ENCODE results near the gene RPL35. TPM values are rescaled to one million over a fixed set of nuclear protein-coding genes. Genes with fewer than 3 reads are reported as not detected.

RPL35 gene
- polyA plus RNA-seq, 1 of the 3 experiments (the other 2 are of a cell fraction) = 5,348 TPM

- TF ChIP-seq IRF3 (IDR thresholded peaks at IDR 0.05; ENCODE audit: low read depth, low read length) (no peak), CHD2 (IDR thresholded peaks at IDR 0.05; ENCODE audit: low read length, partially characterized antibody) (peak; percentile 73), MAX (IDR thresholded peaks at IDR 0.05; ENCODE audit: low read depth) (peak; percentile 93), POLR2AphosphoS5 (IDR thresholded peaks at IDR 0.05; ENCODE audit: low read depth, low read length) (peak; percentile 98), JUND (IDR thresholded peaks at IDR 0.05) (peak; percentile 3; the same call in 1 of the 2 replicates), SMC3 (IDR thresholded peaks at IDR 0.05; ENCODE audit: low read depth, low read length) (no peak), FOSL2 (IDR thresholded peaks at IDR 0.05; ENCODE audit: borderline replicate concordance, low read depth) (no peak), CTCF (IDR thresholded peaks at IDR 0.05) (peak; percentile 34), RCOR1 (IDR thresholded peaks at IDR 0.05; ENCODE audit: low read length) (0 out of 2 replicates have a peak, but pooled peaks have one; percentile 6), SIN3A (IDR thresholded peaks at IDR 0.05; ENCODE audit: borderline replicate concordance, low read depth, low read length) (peak; percentile 57; the same call in 1 of the 2 replicates), GABPA (IDR thresholded peaks at IDR 0.05; ENCODE audit: low read depth) (peak; percentile 96)
Measured at GRCh38 chr9:124861342-124862229, at the start of gene RPL35, which contains the start of gene ARPC5L (continued).

- POLR2A ChIA-PET = no interaction called here
- DNase-seq = no peak
- no peaks in the 10 kb centered on the region for H3K9me2 ChIP-seq
- TF ChIP-seq JUND (IDR thresholded peaks at IDR 0.05) (no peak), SIN3A (IDR thresholded peaks at IDR 0.05; ENCODE audit: borderline replicate concordance, low read depth, low read length) (no peak), NFIC (IDR thresholded peaks at IDR 0.05; ENCODE audit: borderline replicate concordance) (no peak), ELF1 (IDR thresholded peaks at IDR 0.05) (no peak), FOXJ3 (CRISPR knock-in tag; IDR thresholded peaks at IDR 0.05) (no peak), GABPA (IDR thresholded peaks at IDR 0.05; ENCODE audit: low read depth) (no peak), POLR2AphosphoS5 (IDR thresholded peaks at IDR 0.05; ENCODE audit: low read depth, low read length) (no peak), FOXM1 (IDR thresholded peaks at IDR 0.05; ENCODE audit: low read depth) (no peak), YY1 (IDR thresholded peaks at IDR 0.05; ENCODE audit: low read depth) (no peak), TCF12 (IDR thresholded peaks at IDR 0.05) (no peak), IRF3 (IDR thresholded peaks at IDR 0.05; ENCODE audit: low read depth, low read length) (no peak), TEAD4 (IDR thresholded peaks at IDR 0.05; ENCODE audit: borderline replicate concordance, insufficient read depth) (no peak), RAD21 (IDR thresholded peaks at IDR 0.05; ENCODE audit: low read length) (no peak), CHD2 (IDR thresholded peaks at IDR 0.05; ENCODE audit: low read length, partially characterized antibody) (no peak), FOSL2 (IDR thresholded peaks at IDR 0.05; ENCODE audit: borderline replicate concordance, low read depth) (no peak), GATA2 (CRISPR knock-in tag; IDR thresholded peaks at IDR 0.05) (no peak), MEF2A (IDR thresholded peaks at IDR 0.05; ENCODE audit: borderline replicate concordance, low read depth) (no peak)
- TF ChIP-seq, protein P1, sequence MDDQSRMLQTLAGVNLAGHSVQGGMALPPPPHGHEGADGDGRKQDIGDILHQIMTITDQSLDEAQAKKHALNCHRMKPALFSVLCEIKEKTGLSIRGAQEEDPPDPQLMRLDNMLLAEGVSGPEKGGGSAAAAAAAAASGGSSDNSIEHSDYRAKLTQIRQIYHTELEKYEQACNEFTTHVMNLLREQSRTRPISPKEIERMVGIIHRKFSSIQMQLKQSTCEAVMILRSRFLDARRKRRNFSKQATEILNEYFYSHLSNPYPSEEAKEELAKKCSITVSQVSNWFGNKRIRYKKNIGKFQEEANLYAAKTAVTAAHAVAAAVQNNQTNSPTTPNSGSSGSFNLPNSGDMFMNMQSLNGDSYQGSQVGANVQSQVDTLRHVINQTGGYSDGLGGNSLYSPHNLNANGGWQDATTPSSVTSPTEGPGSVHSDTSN (IDR thresholded peaks at IDR 0.05) = no peak
- no peak overlapping the region for H2AFZ ChIP-seq (ENCODE audit: low read depth)
- no peak overlapping the region for H3K4me2 ChIP-seq
- peaks cover 32 to 38% of the 10 kb centered on the region in 2 experiments for H3K36me3 ChIP-seq (replicated peaks in 1 of 2; ENCODE audit: control insufficient read depth in 1 of 2, insufficient read depth in 2 of 2, low read length in 1 of 2)
- no peaks in the 10 kb centered on the region for H3K27me3 ChIP-seq (ENCODE audit: insufficient read depth)
- H4K20me1 ChIP-seq (ENCODE audit: insufficient read depth) = no peaks in the 10 kb centered on the region
- H3K27ac ChIP-seq (ENCODE audit: low read depth in 2 of 2, low read length in 1 of 2) = no peak overlapping the region
- H3F3A ChIP-seq (replicated peaks; ENCODE audit: insufficient read depth) = peaks cover 3% of the 10 kb centered on the region
- H3K79me2 ChIP-seq (ENCODE audit: insufficient read depth) = no peaks in the 10 kb centered on the region
- no peaks in the 10 kb centered on the region for H3K4me1 ChIP-seq (ENCODE audit: control insufficient read depth in 1 of 2, insufficient read depth in 2 of 2, low read depth in 1 of 2, low read length in 1 of 2)
- CTCF ChIA-PET = interaction anchor here (0.6 kb wide), 1 partner anchor 177 kb away, joined by 3 read pairs; no protein-coding TSS in a partner anchor
- H3K9ac ChIP-seq = no peak overlapping the region
- 0 out of 4 replicates have a peak overlapping the region, but pooled peaks of 1 of the 2 experiments have one; percentile 9 for H3K4me3 ChIP-seq (ENCODE audit: low read depth in 2 of 2, low read length in 1 of 2)
- no peaks in the 10 kb centered on the region for H3K9me3 ChIP-seq
- 92% methylated on average over 2 of the region's 2 CpGs for WGBS (ENCODE audit: low lambda C conversion rate)
Measured at GRCh38 chr9:124908098-124908497, 46.3 kb upstream of the RPL35 start.

All from SK-N-SH (cell line).